Mucosa of descending colon (tissue), 3 donors: Measurements from ENCODE around the gene ALKBH5. TPM values are rescaled to one million over a fixed set of nuclear protein-coding genes. Genes with fewer than 3 reads are reported as not detected.

Experiments used
- ATAC-seq: fragments of 200-7000 bp; cut with Tn5 transposase; one replicate; pipeline ENCODE4 v1.9.1; 2020; ENCODE audit warnings: mild to moderate bottlenecking, moderate library complexity
- DNase-seq, 3 donors: peaks; one replicate each; pipeline ENCODE4 v3.0.0-alpha.2; 2020
- H3K36me3 ChIP-seq: fragments of 200-600 bp; one replicate; pipeline ENCODE4 v1.8.0; 2021; ENCODE audit warnings: low read depth, mild to moderate bottlenecking
- H3K4me1 ChIP-seq: fragments of 200-600 bp; one replicate; pipeline ENCODE4 v1.8.0; 2021; ENCODE audit warnings: low read depth, mild to moderate bottlenecking
- H3K4me3 ChIP-seq: fragments of 200-600 bp; one replicate; pipeline ENCODE4 v1.8.0; 2021; ENCODE audit warnings: mild to moderate bottlenecking
- H3K9me3 ChIP-seq: fragments of 200-600 bp; one replicate; pipeline ENCODE4 v1.8.0; 2021; ENCODE audit warnings: mild to moderate bottlenecking
- intact Hi-C, 2 donors: fragments of 100-400 bp; cut with DNase I in 1 of 2; cut with micrococcal nuclease in 1 of 2; formaldehyde crosslinking; loops; one replicate each; pipeline versions ENCODE4 v1.11.0 to v1.11.1; 2022; cut with DNase I, micrococcal nuclease
- total RNA-seq, 3 donors: library from RNA; stranded (reverse); fragmentation: NEBNext Ultra II Directional in 2 of 3; extraction: Animal tissue kit (Norgen Biotek cat#: 25700) in 2 of 3; gene quantifications; one replicate each; pipeline versions ENCODE4 v1.2.1 to v1.2.4, GENCODE V29; 2021 to 2023
- TF ChIP-seq, protein P1 (sequence below): fragments of 200-600 bp; IDR thresholded peaks from one replicate; pipeline ENCODE4 v1.8.0; 2022; ENCODE audit warnings: antibody characterized with exemption, mild to moderate bottlenecking
- donor health status: DM: no; HTN: no; CAD: no; lungs with moderate emphysema.
- donor health status: DM: no; HTN: no; CAD: no.
- donor health status: DM: no; HTN: yes; CAD: no.

ALKBH5 gene
- total RNA-seq, 3 donors from 2014 or later: 70.7 to 151 (median 75.6) TPM

DNA sequence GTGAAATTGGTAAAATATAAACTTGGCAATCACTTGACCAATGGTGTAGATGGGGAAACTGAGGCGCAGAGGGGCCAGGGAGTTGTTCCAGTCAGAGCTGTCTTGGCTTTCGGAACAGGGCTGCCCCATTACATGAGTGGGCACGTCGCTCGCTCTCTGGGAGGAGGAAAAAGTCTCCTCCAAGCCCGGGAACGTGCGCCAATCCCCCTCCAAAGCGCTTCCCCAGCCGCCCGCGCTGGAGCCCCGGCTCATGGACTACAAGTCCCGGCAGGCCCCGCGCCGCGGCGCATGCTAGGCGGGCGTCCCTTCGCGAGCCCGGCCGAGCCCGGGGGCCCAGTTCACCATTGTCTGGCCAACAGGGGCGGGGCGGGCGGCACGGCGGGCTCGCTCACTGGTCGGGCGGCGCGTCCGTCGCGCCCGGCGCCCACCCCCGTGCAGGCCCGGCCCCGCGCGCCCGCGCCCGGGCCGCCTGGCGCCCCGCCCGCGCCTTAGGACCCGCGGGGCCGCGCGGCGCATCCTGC is 41.6 kb downstream of the ALKBH5 start, which contains the start of gene LLGL1:
LLGL1 (plus strand) TSS at position 515 of the 521 bp plus-strand sequence. CDS start 48 bp downstream, outside the sequence.
- H3K36me3 ChIP-seq: no peaks in the 10 kb centered on the region
- H3K9me3 ChIP-seq: no peaks in the 10 kb centered on the region
- intact Hi-C loops: no loop called here
- peak within 1 kb of the TSS; percentile 28 for H3K4me3 ChIP-seq
- DNase-seq: peak; percentile 97 to 98 (median 97)
- TF ChIP-seq, protein P1, sequence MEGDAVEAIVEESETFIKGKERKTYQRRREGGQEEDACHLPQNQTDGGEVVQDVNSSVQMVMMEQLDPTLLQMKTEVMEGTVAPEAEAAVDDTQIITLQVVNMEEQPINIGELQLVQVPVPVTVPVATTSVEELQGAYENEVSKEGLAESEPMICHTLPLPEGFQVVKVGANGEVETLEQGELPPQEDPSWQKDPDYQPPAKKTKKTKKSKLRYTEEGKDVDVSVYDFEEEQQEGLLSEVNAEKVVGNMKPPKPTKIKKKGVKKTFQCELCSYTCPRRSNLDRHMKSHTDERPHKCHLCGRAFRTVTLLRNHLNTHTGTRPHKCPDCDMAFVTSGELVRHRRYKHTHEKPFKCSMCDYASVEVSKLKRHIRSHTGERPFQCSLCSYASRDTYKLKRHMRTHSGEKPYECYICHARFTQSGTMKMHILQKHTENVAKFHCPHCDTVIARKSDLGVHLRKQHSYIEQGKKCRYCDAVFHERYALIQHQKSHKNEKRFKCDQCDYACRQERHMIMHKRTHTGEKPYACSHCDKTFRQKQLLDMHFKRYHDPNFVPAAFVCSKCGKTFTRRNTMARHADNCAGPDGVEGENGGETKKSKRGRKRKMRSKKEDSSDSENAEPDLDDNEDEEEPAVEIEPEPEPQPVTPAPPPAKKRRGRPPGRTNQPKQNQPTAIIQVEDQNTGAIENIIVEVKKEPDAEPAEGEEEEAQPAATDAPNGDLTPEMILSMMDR: no peak
- no peaks in the 10 kb centered on the region for H3K4me1 ChIP-seq
- peak; percentile 98 for ATAC-seq

DNA sequence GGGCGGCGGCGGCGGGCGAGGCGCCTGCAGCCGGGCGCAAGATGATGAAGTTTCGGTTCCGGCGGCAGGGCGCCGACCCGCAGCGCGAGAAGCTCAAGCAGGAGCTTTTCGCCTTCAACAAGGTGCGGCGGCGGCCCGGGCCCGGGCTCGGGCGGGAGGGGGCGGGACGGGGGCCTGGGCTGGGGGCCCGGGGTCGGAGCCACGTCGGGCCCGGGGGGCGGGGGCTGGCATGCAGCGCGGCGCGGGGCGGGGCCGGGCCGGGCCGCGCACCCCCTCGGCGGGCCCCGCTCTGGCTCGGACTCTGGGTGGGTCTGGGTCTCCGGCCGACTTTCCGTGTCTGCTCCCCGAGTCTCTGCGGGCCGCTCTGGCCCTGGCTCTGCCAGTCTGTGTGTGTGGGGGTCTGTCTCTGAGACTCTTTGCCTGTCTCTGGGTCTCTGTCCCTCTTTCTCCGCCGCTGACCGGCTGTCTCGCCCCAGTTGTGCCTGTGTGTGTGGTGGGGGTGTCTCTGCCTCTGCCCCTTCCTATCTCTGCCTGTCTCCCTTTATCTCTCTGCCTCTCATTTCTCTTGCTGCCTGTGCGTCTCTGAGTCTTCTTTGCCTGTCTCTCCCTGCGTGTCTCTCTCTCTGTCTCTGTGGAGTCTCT is 42.1 kb downstream of the ALKBH5 start:
- intact Hi-C loops: no loop called here
- peak; percentile 3 for ATAC-seq
- Histone ChIP-seq H3K4me3 (peak overlapping the region; percentile 28), H3K9me3 (no peaks in the 10 kb centered on the region), H3K4me1 (no peaks in the 10 kb centered on the region), H3K36me3 (no peaks in the 10 kb centered on the region)
- TF ChIP-seq, protein P1: no peak
- peak in 2 of 3 donors; percentile 19 to 66 for DNase-seq

DNA sequence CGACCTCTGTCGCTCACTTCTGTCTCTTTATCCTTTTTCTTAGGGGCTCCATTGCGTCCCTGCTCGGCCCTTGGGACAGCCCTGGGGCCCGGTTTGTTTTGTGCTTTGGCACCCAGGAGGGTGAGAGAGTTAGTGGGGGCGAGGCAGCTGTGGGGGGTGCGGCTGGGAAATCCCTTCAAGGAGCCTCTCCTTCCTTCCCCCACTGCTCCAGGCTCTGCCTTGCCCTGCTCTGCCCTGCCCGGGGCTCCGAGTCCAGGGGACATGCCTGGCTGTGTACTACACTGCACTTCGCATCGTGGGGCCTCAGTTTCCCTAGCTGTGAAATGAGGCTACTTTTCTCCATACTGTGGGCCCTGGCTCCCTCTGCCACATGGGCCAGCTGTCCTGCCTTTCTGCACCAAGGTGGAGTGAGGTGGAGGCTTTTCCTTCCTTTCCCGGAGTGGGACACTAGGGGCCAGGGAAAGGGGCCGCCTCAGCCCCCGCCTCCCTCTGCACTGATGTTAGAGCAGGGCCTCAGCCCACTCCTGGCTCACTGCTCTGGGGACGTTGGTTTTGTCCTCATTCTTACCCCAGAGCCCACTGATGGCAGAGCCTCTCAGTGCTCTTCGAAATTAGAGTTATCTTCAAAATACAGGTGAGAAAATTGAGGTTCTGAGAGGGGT is 42.8 kb downstream of the ALKBH5 start:
- H3K36me3 ChIP-seq: no peaks in the 10 kb centered on the region
- TF ChIP-seq, protein P1: no peak
- ATAC-seq (peak; percentile 1), DNase-seq (peak in 1 of 3 donors; percentile 40)
- H3K4me1 ChIP-seq: no peaks in the 10 kb centered on the region
- intact Hi-C loops: no loop called here
- no peaks in the 10 kb centered on the region for H3K9me3 ChIP-seq
- H3K4me3 ChIP-seq: no peak overlapping the region

DNA sequence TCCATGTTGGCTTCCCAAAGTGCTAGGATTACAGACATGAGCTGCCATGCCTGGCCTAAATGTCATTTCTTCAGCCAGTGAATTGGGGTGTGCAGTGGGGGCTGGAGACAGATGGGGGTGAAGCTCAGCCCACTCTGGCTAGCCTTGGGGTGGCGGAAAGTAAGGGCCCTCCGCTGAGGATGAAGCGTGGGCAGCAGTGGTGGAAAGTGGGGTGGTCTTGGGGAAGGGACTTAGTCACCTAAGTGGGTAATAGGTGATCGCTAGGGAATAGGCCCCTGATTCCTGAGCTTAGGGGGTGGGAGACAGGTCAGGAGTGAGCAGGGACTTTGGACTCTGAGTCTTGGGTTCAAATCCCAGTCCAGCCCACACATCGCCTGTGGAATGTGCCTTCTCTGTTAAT is 44.0 kb downstream of the ALKBH5 start:
- Histone ChIP-seq H3K36me3 (no peaks in the 10 kb centered on the region), H3K4me3 (no peak overlapping the region), H3K4me1 (no peaks in the 10 kb centered on the region), H3K9me3 (no peaks in the 10 kb centered on the region)
- intact Hi-C loops: no loop called here
- no peak for DNase-seq
- ATAC-seq: no peak
- TF ChIP-seq, protein P1: no peak

DNA sequence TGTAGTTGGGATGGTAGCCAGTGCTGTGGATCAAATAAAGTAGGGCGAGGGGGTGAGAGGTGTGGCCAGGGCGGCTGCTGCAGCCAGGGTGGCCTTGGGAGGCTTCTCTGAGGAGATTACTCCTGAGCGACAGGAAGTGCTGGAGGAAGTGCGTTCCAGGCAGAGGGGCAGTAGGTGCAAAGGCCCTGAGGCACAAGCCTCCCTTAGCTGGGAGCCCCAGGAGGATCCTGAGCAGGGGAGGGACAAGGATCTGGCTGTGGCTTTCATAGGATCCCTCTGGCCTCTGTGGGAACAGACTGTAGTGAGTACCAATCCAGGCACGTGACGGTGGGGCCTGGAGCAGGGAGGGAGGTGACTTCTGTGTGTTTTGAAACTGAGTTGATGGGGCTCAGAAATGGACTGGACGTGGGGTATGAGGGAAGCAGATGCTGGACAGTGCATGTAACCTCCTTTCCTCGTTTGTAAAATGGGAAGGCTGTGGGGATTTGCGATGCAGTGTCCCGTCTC is 44.6 kb downstream of the ALKBH5 start:
- Histone ChIP-seq H3K4me1 (no peaks in the 10 kb centered on the region), H3K9me3 (no peaks in the 10 kb centered on the region), H3K4me3 (no peak overlapping the region), H3K36me3 (no peaks in the 10 kb centered on the region)
- intact Hi-C loops: no loop called here
- TF ChIP-seq, protein P1: no peak
- ATAC-seq (no peak), DNase-seq (no peak)
